ENCODE measurements around the gene HSFX3.
"Not testable (repeated sequence)": the region's sequence is repeated elsewhere in the genome, so short reads cannot be mapped to it uniquely, and the experiment has no call there.

- not testable (repeated sequence) for TF ChIP-seq CTCF (conservative IDR thresholded peaks at IDR 0.05; ENCODE audit: low read depth, low read length); EZH2phosphoT487 (IDR thresholded peaks at IDR 0.05; ENCODE audit: borderline replicate concordance, low read length); EZH2 (IDR thresholded peaks at IDR 0.05; ENCODE audit: low read length, unreplicated experiment)
These were observed 23.8 kb downstream of the HSFX3 start for GRCh38 chrX:149525903-149526302.

Measured in PC-3 (cell line).